GM19468 (cell line): ENCODE data around the gene ZNF441.
"Not testable (repeated sequence)": the region's sequence is repeated elsewhere in the genome, so short reads cannot be mapped to it uniquely, and the experiment has no call there.

Source experiments
- ATAC-seq: cut with Tn5 transposase; IDR thresholded peaks from one replicate; pipeline ENCODE4 v1.9.1; 2021; ENCODE audit warnings: mild to moderate bottlenecking, moderate library complexity, moderate number of reproducible peaks; ENCODE audit not compliant: unreplicated experiment; ENCODE audit errors: extremely low read depth

Gene ZNF441

DNA sequence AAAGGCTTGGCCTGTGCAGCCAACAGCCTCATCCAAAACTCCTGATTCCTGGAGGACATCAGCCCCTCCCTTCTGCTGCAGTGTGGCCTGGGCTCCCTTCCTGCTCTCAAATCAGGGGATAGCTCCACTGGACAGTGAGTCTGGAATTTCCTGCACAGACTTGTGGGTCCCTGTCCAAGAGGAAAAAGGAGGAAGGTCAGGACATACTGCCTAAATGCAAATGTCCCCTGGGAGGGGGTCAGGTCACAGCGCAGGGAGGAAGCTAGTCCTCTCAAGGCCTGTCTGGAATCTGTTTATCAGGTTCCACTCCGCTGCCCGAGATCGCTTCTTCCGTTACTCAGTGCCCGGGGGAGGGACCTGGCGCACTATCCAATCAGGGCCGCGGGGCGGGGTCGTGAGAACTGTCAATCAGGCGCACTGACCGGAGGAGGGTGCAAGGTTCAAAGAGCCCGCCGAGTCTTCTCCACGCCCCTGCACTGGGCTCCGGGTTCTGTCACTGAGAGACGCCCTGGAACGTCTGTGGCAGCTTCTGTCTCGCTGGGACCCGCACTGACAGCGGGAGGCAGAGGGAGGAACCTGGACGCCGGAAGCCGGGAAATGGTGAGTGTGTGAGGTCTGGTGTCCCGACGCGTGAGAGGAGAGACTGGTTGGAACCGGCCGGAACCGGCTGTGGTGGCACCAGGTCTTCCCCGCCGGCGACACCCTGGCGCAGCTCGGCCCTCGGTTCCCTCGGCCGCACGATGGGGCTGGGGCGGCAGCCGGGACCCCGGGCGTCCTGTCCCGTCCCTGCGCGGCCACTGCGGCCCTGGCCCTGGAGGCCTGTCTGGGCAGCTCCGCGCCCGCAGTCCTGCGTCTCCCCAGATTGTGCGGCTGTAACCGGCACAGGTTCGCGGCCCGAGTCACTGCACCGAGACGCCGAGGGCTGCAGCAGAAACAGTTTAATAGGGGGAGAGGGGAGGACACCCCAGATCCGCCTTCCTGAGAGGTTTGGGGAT is at the start of gene ZNF441:
Gene ZNF441, plus strand, starts transcription at position 404 of the 995 bp plus-strand sequence. Its CDS starts 194 bp downstream, at position 598.
- ATAC-seq: peak; percentile 89

DNA sequence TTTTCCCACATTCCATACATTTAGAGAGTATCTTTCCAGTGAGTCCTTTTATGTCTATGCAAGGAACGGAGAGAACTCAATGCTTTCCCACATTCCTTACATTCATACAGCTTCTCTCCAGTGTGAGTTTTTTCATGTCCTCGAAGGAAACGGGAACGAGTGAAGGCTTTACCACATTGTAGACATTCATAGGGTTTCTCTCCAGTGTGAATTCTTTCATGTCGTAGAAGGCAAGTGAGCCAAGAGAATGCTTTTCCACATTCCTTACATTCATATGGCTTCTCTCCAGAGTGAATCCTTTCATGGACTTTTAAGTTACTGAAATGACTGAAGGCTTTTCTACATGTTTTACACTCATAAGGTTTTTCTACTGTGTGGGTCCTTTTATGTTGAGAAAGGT is 45.1 kb upstream of the ZNF441 start:
- no peak for ATAC-seq

DNA sequence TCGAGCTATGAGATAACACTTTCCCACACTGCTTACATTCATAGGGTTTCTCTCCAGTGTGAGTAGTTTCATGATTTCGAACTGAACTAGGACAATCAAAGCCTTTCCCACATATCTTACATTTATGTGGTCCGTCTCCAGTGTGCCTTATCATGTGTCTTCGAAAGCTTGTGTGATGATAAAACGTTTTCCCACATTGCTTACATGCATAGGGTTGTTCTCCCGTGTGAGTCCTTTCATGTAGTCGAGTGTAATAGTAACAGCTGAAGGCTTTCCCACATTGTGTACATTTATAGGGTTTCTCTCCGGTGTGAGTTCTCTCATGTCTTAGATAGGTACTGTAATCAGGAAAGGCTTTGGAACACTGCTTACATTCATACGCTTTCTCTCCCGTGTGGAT is 44.4 kb upstream of the ZNF441 start:
- no peak for ATAC-seq

DNA sequence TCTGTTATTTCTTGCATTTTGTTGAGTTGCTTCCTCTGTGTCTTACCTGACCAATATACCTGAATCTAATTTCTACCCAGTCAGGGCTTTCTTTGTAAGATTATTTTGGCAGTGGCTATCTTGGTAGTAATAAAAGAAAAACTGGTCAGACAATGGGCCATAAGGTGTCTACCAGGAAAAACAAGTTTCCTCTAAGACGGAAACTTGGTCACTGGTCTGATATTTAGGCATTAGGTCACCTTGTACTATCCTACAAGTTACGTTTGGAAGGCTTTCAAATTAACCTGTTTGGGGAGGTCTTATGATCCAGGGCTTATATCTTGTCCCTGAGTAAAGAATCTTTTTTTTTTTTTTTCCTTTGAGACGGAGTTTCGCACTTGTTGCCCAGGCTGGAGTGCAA is 37.2 kb upstream of the ZNF441 start:
- no peak for ATAC-seq

DNA sequence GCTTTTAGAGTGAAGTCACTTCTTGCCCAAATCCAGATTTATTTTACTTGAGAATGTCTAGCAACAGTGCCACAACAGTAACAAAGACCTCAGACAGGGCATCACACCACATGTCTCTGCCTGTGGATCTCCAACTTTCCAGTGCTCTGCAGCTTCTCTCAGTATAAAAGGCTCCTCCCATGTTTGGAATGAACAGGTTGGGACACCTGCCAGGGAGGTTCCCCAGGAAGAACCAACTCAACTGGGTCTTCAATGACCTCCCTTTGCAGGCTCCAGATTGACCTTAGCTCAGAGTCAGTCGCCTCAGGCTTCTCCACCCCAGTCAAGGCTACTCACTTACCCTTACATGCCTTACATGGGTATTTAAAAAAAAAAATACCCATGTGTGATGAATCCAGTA is 31.4 kb upstream of the ZNF441 start:
- no peak for ATAC-seq

DNA sequence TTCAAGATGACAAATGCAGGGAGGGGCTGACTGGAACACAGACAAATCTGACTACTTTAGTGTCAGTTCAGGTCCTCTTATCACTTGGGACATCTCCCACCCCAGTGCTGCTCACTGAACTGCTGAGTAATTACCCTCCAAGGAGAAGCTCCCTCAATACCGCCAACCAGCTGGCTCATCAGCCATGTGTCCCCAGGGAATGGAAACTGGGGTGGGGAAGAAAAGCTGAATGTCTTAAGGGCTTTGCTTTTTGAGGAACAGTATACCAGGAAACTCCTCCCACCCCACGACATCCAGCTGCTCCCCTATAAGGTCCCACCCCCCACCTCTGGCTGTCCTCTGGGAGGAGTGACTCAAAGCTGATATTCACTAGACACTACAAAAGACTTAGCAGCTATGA is 30.1 kb upstream of the ZNF441 start:
- ATAC-seq: no peak

DNA sequence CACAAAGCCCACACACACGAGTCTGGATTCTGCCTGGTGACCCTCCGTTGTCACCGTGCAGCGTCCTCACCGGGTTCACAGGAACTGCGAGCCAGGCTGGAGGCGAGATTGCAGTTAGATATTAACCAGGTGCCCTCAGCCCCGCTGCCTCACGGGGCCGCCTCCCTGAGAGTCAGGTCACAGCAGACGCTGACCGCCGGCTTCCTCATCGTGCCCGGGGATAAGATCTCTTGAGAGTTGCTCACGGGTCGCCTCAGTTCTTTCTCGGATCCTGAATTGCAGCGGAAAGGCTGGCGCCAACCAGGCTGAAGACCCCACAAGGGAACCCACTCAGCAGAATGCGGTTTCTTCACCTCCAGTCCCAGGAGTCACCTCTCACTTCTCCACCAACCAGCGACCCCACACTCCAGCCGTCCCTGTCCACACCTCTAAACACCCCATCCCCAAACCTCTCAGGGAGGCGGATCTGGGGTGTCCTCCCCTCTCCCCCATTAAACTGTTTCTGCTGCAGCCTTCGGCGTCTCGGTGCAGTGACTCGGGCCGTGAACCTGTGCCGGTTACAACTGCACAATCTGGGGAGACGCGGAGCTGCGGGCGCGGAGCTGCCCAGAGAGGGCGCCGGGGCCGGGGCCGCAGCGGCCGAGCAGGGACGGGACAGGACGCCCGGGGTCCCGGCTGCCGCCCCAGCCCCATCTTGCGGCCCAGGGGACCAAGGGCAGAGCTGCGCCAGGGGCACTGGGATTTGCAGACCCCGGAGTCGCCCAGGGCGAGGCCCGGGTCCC is 28.6 kb upstream of the ZNF441 start:
- no peak for ATAC-seq

DNA sequence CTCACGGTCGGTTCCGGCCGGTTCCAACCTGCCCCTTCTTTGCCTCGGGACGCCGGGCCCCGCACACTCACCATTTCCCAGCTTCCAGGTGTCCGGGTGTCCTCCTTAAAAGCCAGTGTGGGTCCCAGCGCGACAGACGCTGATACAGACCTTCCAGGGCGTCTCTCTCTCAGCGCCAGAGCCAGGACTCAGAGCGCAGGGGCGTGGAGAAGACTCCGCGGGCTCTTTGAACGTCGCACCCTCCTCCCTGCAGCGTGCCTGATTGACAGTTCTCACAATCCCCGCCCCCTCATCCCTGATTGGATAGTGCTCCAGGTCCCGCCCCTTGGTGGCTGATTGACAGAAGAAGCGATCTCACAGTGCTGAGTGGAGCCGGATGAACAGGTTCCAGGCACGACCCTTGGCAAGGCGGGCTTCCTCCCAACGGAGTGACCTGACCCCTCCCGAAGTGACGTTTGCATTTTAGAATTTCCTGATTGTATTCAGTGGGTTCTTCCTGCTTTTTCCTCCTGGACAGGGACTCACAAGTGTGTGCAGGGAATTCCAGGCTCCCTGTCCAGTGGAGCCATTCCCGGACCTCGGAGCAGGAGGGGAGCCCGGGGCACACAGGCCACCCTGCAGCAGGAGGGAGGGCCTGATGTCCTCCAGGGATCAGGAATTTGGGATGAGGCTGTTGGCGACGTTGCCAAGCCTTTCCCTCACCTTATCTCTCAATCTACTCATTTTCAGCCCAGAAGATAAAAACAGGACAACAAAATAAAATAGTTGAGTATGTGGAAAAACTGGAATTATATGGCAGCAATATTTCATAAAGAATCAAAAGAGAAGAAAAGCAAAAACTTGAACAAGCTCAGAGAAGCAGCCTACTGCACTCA is 27.8 kb upstream of the ZNF441 start, which contains the start of gene ZNF823:
Gene ZNF823, minus strand, starts transcription at position 201 of the 875 bp plus-strand sequence. Its CDS starts 127 bp downstream, at position 74.
- peak; percentile 69 for ATAC-seq

DNA sequence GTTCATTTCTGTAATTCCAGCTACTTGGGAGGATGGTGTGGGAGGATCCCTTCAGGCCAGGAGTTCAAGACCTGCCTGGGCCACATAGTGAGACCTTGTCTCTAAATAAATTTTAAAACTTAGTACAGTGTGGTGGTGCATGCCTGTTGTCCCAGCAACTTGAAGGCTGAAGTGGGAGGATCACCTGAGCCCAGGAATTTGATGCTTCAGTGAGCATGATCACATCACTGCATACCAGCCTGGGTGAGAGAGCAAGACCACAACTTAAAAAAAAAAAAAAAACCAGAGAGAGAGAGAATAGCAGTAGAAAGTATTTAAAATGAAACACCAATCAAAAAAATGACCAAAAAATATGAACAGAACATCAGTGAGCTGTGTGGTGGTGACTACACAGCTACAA is 20.9 kb upstream of the ZNF441 start:
- no peak for ATAC-seq

DNA sequence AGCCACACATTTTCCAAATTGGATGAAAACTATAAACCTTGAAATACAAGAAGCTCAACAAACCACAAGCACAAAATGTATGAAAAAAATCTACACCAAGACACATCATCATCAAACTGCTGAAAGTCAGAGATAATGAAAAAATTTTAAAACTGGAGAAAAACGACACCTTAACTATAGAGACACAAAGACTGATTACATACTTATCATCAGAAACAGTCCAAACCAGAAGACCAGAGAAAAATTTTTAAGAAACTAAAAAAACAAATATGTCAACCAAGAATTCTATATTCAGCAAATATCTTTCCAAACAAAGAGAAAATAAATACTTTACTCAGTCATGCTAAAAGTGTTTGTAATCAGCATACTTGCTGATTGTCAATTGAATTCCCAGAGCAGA is 19.5 kb upstream of the ZNF441 start:
- no peak for ATAC-seq

DNA sequence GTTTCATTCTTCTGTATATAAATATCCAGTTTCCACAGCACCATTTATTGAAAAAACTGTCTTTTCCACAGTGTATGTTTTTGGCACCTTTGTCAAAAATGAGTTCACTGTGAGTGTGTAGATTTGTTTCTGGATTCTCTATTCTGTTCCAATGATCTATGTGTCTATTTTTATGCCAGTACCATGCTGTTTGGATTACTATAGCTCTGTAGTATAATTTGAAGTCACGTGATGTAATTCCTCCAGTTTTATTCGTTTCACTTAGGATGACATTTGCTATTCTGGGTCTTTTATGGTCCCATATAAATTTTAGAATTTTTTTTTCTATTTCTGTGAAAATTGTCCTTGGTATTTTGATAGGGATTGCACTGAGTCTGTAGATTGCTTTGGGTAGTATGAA is 17.0 kb upstream of the ZNF441 start:
- ATAC-seq: no peak

DNA sequence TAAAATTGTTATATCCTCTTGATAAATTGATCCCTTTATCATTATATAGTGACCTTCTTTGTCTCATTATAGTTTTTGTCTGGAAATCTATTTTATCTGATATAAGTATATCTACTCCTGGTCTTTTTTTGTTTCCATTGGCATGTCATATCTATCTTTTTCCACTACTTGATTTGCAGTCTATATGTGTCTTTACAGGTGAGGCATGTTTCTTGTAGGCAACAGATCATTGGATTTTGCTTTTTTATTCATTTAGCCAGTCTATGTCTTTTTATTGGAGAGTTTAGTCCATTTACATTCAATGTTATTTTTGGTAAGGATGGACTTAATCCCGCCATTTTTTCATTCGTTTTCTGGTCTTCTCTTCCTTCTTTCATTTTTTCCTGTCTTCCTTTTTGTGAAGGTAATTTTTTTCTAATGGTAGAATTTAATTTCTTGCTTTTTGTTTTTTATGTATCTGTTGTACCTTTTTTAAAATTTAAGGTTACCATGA is 14.5 kb upstream of the ZNF441 start:
- ATAC-seq: no peak

DNA sequence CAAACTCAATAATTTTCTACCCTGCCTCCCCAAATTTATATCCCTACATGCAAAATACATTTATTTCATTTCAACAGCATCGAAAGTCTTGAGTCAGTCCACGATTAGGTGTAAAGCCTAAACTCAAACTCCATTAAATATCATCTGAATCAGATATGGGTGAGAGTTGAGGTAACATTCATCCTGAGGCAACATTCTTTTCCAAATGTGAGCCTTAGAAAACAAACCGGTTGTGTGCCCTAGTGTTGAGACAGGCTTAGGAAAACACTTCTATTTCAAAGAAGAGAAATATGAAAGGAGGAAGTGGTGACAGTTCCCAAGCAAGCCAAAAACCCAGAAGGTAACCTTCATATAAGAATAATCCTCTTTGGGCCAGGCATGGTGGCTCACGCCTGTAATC is 12.1 kb upstream of the ZNF441 start:
- ATAC-seq: no peak

DNA sequence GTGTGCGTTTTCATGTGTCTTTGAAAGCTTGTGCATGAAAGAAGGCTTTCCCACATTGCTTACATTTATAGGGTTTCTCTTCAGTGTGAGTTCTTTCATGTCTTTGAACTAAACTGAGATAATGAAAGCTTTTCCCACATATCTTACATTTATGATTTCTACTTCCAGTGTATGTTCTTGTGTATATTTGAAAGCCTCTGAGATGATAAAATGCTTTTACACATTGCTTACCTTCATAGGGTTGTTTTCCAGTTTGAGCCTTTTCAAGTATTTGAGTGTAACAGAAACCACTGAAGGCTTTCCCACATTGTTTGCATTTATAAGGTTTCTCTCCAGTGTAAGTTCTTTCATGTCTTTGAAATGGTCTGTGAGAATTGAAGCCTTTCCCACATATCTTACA is 9.8 kb upstream of the ZNF441 start:
- no peak for ATAC-seq

DNA sequence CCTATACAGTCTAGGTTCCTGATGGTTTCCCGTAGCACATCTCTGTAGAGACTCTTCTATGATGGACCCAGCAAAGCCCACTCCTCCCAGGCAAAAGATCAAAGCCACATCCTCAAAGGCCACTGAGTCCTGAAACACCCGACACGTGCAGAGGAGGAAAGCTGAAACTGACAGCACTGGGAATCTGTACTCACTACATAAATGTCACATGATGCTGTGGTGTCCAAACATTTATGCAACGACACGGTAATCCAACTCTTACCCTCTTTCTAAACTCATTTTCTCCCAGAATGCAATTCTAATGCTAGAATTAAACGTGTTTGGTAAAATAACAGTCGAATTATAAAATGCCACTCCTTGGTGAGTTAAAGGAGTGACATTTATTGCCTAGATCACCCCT is 7.0 kb upstream of the ZNF441 start:
- ATAC-seq: no peak

DNA sequence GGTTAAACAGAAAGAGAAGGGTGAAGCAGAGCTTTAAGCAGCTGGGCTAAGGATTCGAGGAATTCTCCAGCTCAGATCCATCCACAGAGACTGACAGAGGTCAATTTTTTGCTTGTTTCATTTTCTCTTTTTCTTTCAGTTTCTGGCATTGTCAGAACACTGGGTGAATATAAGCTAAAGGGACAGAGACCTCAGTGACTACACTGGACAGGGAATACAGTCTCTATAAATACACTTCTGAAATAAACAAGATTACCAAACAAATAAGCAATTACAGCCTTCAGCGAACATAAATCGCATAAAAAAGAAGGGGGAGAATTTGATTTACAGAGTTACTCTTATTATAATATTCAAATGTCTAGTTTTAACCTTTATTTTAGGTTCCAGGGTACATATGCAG is 3.7 kb upstream of the ZNF441 start:
- ATAC-seq: no peak

DNA sequence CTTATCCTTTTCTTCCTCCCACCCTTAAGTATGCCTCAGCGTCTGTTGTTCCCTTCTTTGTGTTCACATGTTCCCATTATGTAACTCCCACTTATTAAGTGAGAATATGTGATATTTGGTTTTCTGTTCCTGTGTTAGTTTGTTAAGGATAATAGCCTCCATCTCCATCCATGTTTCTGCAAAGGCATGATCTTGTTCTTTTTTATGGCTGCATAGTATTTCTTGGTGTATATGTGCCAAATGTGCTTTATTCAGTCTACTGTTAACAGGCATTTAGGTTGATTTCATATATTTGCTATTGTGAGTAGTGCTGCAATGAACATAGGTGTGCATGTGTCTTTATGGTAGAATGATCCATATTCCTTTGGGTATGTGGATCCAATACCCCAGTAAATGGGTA is 3.2 kb upstream of the ZNF441 start:
- no peak for ATAC-seq

DNA sequence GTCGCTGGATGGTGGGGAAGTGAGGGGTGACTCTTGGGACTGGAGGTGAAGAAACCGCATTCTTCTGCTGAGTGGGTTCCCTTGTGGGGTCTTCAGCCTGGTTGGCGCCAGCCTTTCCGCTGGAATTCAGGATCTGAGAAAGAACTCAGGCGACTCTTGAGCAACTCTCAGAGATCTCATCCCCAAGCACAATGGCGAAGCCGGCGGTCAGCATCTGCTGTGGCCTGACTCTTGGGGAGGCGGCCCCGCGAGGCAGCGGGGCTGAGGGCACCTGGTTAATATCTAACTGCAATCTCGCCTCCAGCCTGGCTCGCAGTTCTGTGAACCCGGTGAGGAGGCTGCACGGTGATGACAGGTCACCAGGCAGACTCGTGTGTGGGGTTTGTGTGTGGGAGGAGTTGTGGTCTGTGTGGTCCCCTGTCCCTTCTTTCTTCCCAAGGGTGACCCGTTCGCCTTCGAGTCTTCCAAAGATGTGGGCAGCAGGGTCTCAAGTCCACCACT is 883 bp downstream of the ZNF441 start:
- no peak for ATAC-seq

DNA sequence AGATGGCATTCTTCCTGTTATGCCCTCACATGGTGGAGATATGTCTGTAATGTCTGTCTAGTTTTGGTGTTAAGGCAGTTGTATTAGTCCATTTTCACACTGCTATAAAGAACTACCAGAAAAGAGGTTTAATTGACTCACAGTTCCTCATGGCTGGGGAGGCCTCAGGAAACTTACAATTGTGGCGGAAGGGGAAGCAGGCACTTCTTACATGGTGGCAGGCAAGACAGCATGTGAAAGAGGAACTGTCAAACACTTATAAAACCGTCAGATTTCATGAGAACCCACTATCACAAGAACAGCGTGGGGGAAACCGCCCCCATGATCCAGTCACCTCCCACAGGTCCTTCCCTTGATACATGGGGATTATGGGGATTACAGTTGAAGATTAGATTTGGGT is 3.2 kb downstream of the ZNF441 start:
- ATAC-seq: no peak

DNA sequence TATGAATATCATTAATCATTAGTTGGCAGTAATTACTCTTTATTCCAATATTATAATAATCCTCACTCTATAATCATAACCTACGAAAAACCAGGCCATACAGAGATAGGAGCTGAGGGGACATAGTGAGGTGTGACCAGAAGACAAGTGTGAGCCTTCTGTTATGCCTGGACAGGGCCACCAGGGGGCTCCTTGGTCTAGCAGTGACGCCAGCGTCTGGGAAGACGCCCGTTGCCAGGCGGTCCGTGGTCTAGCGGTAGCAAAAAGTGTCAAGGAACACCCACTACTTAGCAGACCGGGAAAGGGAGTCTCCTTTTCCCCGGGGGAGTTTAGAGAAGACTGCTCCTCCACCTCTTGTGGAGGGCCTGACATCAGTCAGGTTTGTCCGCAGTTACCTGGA is 4.7 kb downstream of the ZNF441 start:
- ATAC-seq: not testable (repeated sequence)
